Activated CD8-positive, alpha-beta memory T cell treated with anti-CD3 and anti-CD28 coated beads, Interleukin-2, amount 10 ng/mL, durations not matched to agents 7 days and 5 days (primary cell): ENCODE measurements around the gene CCSER1. TPM values are rescaled to one million over a fixed set of nuclear protein-coding genes. Genes with fewer than 3 reads are reported as not detected.
"Not testable (repeated sequence)": the region's sequence is repeated elsewhere in the genome, so short reads cannot be mapped to it uniquely, and the experiment has no call there.

ENCODE experiments used
- ATAC-seq: fragments of 150-1000 bp; cut with Tn5 transposase; one replicate; pipeline ENCODE4 v1.10.0; 2021; ENCODE audit warnings: moderate library complexity
- CTCF ChIA-PET: fragments of 350-600 bp; sonication (Branson Sonifier 250); formaldehyde crosslinking; loops from one replicate; lab custom pipeline; 2021; ENCODE audit warnings: antibody characterized with exemption; lab: Charles Lee
- DNase-seq: peaks from one replicate; pipeline ENCODE4 v3.0.0-alpha.2; 2020
- H3K27ac Mint-ChIP-seq: one replicate; pipeline ENCODE4 v1.8.0; 2021; ENCODE audit warnings: mild to moderate bottlenecking, mixed read lengths
- H3K27me3 Mint-ChIP-seq: one replicate; pipeline ENCODE4 v1.8.0; 2021; ENCODE audit warnings: mixed read lengths
- H3K36me3 Mint-ChIP-seq: one replicate; pipeline ENCODE4 v1.8.0; 2021; ENCODE audit warnings: mild to moderate bottlenecking, mixed read lengths
- H3K4me1 Mint-ChIP-seq: one replicate; pipeline ENCODE4 v1.8.0; 2021; ENCODE audit warnings: mixed read lengths
- H3K4me3 Mint-ChIP-seq: one replicate; pipeline ENCODE4 v1.8.0; 2021; ENCODE audit warnings: mild to moderate bottlenecking, moderate library complexity, mixed read lengths
- H3K9me3 Mint-ChIP-seq: one replicate; pipeline ENCODE4 v1.8.0; 2022; ENCODE audit warnings: low read depth, mixed read lengths
- total RNA-seq, 2 experiments: library from RNA; stranded (reverse); gene quantifications; one replicate each; pipeline ENCODE4 v1.2.3, GENCODE V29; 2021

Gene CCSER1
- total RNA-seq, 2 experiments from 2014 or later = 0.16 TPM; not detected in 1

- H3K27me3 Mint-ChIP-seq = no peaks in the 10 kb centered on the region
- no peak for ATAC-seq
- no peak overlapping the region for H3K27ac Mint-ChIP-seq
- H3K4me3 Mint-ChIP-seq = no peak overlapping the region
- CTCF ChIA-PET = no interaction called here
- DNase-seq = no peak
- H3K9me3 Mint-ChIP-seq = peaks cover 23% of the 10 kb centered on the region
- H3K4me1 Mint-ChIP-seq = no peaks in the 10 kb centered on the region
- no peaks in the 10 kb centered on the region for H3K36me3 Mint-ChIP-seq
Measured at GRCh38 chr4:91325495-91325894, 1198.3 kb downstream of the CCSER1 start.

GRCh38 chr4:91326167-91326566, 1199.0 kb downstream of the CCSER1 start:
- H3K27ac Mint-ChIP-seq, H3K4me3 Mint-ChIP-seq, H3K4me1 Mint-ChIP-seq, CTCF ChIA-PET, H3K36me3 Mint-ChIP-seq, H3K27me3 Mint-ChIP-seq, ATAC-seq, DNase-seq: not testable (repeated sequence)
- H3K9me3 Mint-ChIP-seq = peaks cover 24% of the 10 kb centered on the region

DNA sequence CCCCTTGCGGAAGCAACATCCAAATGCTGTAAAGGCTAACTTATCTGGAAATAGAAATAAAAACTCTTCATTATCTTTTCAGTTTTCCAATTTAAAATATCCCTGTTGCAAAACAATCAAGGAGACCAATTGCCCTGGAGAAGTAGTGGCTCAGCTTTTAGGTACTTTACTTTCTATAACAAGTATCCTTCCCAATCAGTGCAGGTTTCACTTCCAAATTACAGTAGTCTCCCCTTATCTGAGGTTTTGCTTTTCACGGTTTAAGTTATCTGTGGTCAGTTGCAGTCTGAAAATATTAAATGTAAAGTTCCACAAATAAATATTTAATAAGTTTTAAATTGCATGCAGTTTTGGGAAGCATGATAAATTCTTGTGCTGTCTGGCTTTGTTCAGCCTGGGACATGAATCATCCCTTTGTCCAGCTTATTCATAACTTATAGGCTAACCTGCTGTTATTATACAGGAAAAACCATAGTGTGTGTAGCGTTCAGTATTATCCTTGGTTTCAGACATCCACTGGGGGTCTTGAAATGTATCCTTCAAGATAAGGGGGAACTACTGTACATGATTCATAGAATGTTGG, 1203.5 kb downstream of the CCSER1 start:
- no peak overlapping the region for H3K27ac Mint-ChIP-seq
- no peak overlapping the region for H3K4me3 Mint-ChIP-seq
- H3K9me3 Mint-ChIP-seq = peaks cover 17% of the 10 kb centered on the region
- no peak for DNase-seq
- H3K27me3 Mint-ChIP-seq = no peaks in the 10 kb centered on the region
- no peak for ATAC-seq
- CTCF ChIA-PET = no interaction called here
- no peaks in the 10 kb centered on the region for H3K36me3 Mint-ChIP-seq
- H3K4me1 Mint-ChIP-seq = no peaks in the 10 kb centered on the region

GRCh38 chr4:91340822-91341221, 1213.6 kb downstream of the CCSER1 start:
- Mint-ChIP-seq H3K36me3 (no peaks in the 10 kb centered on the region), H3K9me3 (peaks cover 2% of the 10 kb centered on the region), H3K4me1 (no peaks in the 10 kb centered on the region), H3K27me3 (no peaks in the 10 kb centered on the region), H3K27ac (no peak overlapping the region), H3K4me3 (no peak overlapping the region)
- no peak for DNase-seq
- no peak for ATAC-seq
- CTCF ChIA-PET = no interaction called here

- H3K36me3 Mint-ChIP-seq = no peaks in the 10 kb centered on the region
- CTCF ChIA-PET = no interaction called here
- no peak for ATAC-seq
Measured at GRCh38 chr4:91345632-91346031, 1218.4 kb downstream of the CCSER1 start.

DNA sequence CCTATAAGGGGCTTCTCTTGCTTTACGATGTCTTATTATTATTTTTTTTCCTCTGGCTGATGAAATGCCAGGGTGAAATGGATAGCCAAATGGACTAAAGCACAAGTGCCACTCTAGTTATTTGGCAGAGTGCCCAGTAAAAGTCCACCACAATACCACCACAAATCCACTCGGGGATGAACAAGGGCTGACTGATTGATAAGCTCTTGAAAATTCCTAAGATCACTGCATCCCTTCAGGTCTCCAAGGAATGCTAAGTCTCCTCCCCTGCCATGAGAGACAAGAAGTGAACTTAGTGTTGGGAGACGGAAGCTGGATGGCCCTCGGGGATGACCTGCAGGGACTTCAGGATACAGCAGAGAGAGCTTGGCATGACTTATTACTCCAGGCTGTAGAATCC, 1229.3 kb downstream of the CCSER1 start:
- ATAC-seq, H3K4me1 Mint-ChIP-seq, H3K27me3 Mint-ChIP-seq, H3K4me3 Mint-ChIP-seq, H3K9me3 Mint-ChIP-seq, H3K36me3 Mint-ChIP-seq, CTCF ChIA-PET, DNase-seq, H3K27ac Mint-ChIP-seq: not testable (repeated sequence)

More at GRCh38 chr4:91345632-91346031, 1218.4 kb downstream of the CCSER1 start:
- Mint-ChIP-seq H3K4me1 (no peaks in the 10 kb centered on the region), H3K9me3 (peaks cover 2% of the 10 kb centered on the region), H3K27me3 (no peaks in the 10 kb centered on the region), H3K4me3 (no peak overlapping the region), H3K27ac (no peak overlapping the region)
- no peak for DNase-seq

DNA sequence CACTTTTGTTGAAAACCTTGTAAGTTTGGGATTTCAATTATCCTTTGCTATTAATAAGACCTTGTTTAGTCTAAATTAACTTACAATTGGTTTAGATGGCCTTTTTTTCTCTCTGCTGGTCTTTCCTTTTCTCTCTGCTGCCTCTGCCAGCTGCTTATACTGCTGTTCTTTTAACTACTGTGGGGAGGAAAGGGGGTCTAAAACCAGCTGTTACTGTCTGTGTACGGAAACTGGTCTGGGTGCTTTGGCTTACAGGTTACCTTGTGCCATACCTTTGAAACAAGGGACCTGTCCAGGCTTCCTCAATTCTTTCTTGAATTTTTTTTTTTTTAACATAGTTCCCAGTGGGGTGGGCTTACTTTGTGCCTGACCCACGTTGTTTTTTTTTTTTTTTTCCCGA, 1230.8 kb downstream of the CCSER1 start:
- H3K4me3 Mint-ChIP-seq, H3K27me3 Mint-ChIP-seq, H3K4me1 Mint-ChIP-seq, H3K27ac Mint-ChIP-seq, DNase-seq, CTCF ChIA-PET, ATAC-seq, H3K36me3 Mint-ChIP-seq, H3K9me3 Mint-ChIP-seq: not testable (repeated sequence)

- H3K4me1 Mint-ChIP-seq, H3K4me3 Mint-ChIP-seq, H3K36me3 Mint-ChIP-seq, DNase-seq, CTCF ChIA-PET, H3K27me3 Mint-ChIP-seq, H3K9me3 Mint-ChIP-seq, ATAC-seq, H3K27ac Mint-ChIP-seq: not testable (repeated sequence)
Measured at GRCh38 chr4:91358621-91359020, 1231.4 kb downstream of the CCSER1 start.

GRCh38 chr4:91359041-91360031, 1232.1 kb downstream of the CCSER1 start:
- H3K36me3 Mint-ChIP-seq = no peaks in the 10 kb centered on the region
- ATAC-seq (no peak), DNase-seq (no peak)
- no peaks in the 10 kb centered on the region for H3K27me3 Mint-ChIP-seq
- CTCF ChIA-PET = no interaction called here
- no peak overlapping the region for H3K27ac Mint-ChIP-seq
- no peaks in the 10 kb centered on the region for H3K4me1 Mint-ChIP-seq
- no peaks in the 10 kb centered on the region for H3K9me3 Mint-ChIP-seq
- H3K4me3 Mint-ChIP-seq = no peak overlapping the region

DNA sequence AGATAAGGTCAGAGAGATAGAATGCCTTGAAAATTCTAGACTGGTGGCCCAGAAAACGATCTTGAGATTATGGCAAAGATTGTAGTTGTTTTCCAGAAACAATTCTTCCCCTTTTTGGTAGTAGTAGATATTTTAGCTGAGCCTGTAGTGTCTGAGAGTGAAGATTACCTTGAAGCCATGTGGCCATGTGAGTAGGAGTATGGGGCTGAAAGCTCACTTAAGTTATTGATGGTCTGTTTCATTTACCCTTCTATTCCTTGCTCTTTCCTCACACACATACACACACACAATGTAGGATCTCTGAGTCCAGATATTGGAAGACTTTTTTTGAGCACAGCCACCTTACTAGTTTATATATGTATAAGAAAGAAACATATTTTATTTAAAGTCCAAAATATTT, 1234.9 kb downstream of the CCSER1 start:
- DNase-seq = no peak
- no peak for ATAC-seq
- no peaks in the 10 kb centered on the region for H3K4me1 Mint-ChIP-seq
- CTCF ChIA-PET = no interaction called here
- H3K36me3 Mint-ChIP-seq = no peaks in the 10 kb centered on the region
- no peak overlapping the region for H3K4me3 Mint-ChIP-seq
- H3K27ac Mint-ChIP-seq = no peak overlapping the region
- H3K27me3 Mint-ChIP-seq = no peaks in the 10 kb centered on the region
- H3K9me3 Mint-ChIP-seq = no peaks in the 10 kb centered on the region

DNA sequence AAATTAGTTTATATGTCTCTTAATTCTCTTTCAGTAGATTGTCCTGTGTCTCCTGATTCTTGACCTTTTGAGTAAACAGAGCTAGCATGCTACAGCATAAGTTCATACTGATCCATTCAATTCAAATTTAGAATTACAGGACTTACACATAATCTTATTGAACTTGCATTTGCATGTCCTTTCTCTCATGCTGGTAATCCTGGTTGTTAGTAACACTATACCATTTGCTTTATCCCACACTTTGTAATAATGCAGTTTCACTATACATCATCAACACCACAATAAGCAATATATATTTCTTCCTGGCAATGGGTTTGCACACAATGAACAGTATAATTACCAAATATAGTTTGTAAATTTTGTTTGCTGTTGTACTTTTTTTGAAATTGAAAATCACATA, 1239.4 kb downstream of the CCSER1 start:
- H3K4me3 Mint-ChIP-seq = no peak overlapping the region
- no peaks in the 10 kb centered on the region for H3K4me1 Mint-ChIP-seq
- H3K27me3 Mint-ChIP-seq = no peaks in the 10 kb centered on the region
- no peaks in the 10 kb centered on the region for H3K9me3 Mint-ChIP-seq
- DNase-seq = no peak
- no peak overlapping the region for H3K27ac Mint-ChIP-seq
- CTCF ChIA-PET = no interaction called here
- no peaks in the 10 kb centered on the region for H3K36me3 Mint-ChIP-seq
- ATAC-seq = no peak

- no peak overlapping the region for H3K27ac Mint-ChIP-seq
Measured at GRCh38 chr4:91369116-91369515, 1241.9 kb downstream of the CCSER1 start.

GRCh38 chr4:91373546-91373945, 1246.4 kb downstream of the CCSER1 start:
- no peak overlapping the region for H3K4me3 Mint-ChIP-seq
- CTCF ChIA-PET = no interaction called here
- H3K9me3 Mint-ChIP-seq = peaks cover 12% of the 10 kb centered on the region
- no peaks in the 10 kb centered on the region for H3K36me3 Mint-ChIP-seq
- no peak for ATAC-seq
- no peaks in the 10 kb centered on the region for H3K4me1 Mint-ChIP-seq
- H3K27ac Mint-ChIP-seq = no peak overlapping the region
- no peak for DNase-seq
- no peaks in the 10 kb centered on the region for H3K27me3 Mint-ChIP-seq

More at GRCh38 chr4:91369116-91369515, 1241.9 kb downstream of the CCSER1 start:
- H3K36me3 Mint-ChIP-seq = no peaks in the 10 kb centered on the region
- peaks cover 6% of the 10 kb centered on the region for H3K9me3 Mint-ChIP-seq
- CTCF ChIA-PET = no interaction called here
- ATAC-seq (no peak), DNase-seq (no peak)
- no peaks in the 10 kb centered on the region for H3K27me3 Mint-ChIP-seq
- no peak overlapping the region for H3K4me3 Mint-ChIP-seq
- no peaks in the 10 kb centered on the region for H3K4me1 Mint-ChIP-seq

DNA sequence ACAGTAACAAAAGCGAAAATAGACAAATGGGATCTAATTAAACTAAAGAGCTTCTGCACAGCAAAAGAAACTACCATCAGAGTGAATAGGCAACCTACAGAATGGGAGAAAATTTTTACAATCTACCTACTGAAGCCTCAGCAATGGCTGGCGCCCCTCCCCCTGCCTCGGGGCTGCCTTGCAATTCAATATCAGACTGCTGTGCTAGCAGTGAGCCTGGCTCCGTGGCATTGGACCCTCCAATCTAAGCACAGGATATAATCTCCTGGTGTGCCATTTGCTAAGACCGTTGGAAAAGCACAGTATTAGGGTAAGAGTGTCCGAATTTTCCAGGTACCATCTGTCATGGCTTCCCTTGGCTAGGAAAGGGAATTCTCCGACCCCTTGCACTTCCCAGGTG, 1278.2 kb downstream of the CCSER1 start:
- DNase-seq, ATAC-seq, CTCF ChIA-PET, H3K4me3 Mint-ChIP-seq, H3K36me3 Mint-ChIP-seq, H3K4me1 Mint-ChIP-seq, H3K27me3 Mint-ChIP-seq, H3K9me3 Mint-ChIP-seq, H3K27ac Mint-ChIP-seq: not testable (repeated sequence)
